ENCODE results near the gene OPN5.

DNA sequence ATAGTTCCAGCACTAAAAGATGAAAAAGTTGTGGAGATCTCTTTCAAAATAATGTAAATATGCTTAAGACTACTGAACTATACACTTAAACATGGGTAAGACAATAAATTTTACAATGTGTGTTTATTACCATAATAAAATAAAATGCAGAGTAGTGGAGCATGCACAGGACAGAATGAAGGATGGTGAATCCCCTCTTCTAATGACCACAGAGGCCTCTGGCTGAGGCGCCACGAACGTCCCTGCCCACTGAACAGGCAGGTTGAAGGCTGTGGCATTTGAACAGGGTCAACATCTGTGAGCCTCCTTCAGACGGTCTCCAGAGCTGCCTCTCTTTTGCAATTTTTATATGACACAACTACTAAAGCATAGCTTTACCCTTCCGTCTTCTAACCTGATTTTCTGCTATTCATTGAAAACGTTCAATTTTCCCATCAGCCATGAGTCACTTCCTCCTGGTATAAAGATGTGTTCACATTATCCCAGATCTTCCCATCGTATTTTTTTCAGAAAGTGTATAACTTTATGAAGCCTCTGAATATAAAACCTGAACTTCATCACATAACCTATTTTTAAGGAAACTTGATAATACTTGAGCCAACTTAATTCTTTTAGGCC lies 45.6 kb upstream of the OPN5 start:
- TF ChIP-seq, protein P1, sequence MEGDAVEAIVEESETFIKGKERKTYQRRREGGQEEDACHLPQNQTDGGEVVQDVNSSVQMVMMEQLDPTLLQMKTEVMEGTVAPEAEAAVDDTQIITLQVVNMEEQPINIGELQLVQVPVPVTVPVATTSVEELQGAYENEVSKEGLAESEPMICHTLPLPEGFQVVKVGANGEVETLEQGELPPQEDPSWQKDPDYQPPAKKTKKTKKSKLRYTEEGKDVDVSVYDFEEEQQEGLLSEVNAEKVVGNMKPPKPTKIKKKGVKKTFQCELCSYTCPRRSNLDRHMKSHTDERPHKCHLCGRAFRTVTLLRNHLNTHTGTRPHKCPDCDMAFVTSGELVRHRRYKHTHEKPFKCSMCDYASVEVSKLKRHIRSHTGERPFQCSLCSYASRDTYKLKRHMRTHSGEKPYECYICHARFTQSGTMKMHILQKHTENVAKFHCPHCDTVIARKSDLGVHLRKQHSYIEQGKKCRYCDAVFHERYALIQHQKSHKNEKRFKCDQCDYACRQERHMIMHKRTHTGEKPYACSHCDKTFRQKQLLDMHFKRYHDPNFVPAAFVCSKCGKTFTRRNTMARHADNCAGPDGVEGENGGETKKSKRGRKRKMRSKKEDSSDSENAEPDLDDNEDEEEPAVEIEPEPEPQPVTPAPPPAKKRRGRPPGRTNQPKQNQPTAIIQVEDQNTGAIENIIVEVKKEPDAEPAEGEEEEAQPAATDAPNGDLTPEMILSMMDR (IDR thresholded peaks at IDR 0.05; ENCODE audit: insufficient read depth, low read length, poor library complexity, severe bottlenecking): no peak
- TF ChIP-seq EZH2phosphoT487 (conservative IDR thresholded peaks at IDR 0.05; ENCODE audit: low read length): no peak
